GM13977 (cell line): ENCODE data around the gene PTRH1.

Experiments used
- DNase-seq: peaks from one replicate; pipeline ENCODE4 v3.0.0; 2012; ENCODE audit warnings: low spot score
- CTCF ChIP-seq: IDR thresholded peaks from 2 replicates; pipeline ENCODE4 v1.5.1; 2012; ENCODE audit warnings: mild to moderate bottlenecking, control low read depth; ENCODE audit not compliant: insufficient read depth; ENCODE audit errors: extremely low read depth, missing control alignments
- in situ Hi-C: fragments of 300-500 bp; cut with MboI; formaldehyde crosslinking; loops from one replicate; pipeline ENCODE4 v1.12.0; 2022; ENCODE audit warnings: low sequenced_read_pairs, low pct_unique_long_range_greater_than_20kb, mixed read lengths, inconsistent platforms; ENCODE audit not compliant: unreplicated experiment

PTRH1 gene

GRCh38 chr9:127689329-127690000 is 26.0 kb downstream of the PTRH1 start:
- no peak for TF ChIP-seq CTCF
- in situ Hi-C loops = no loop called here
- no peak for DNase-seq

GRCh38 chr9:127686461-127687393 is 28.7 kb downstream of the PTRH1 start:
- in situ Hi-C loops = no loop called here
- DNase-seq = no peak
- TF ChIP-seq CTCF = no peak

- TF ChIP-seq CTCF = no peak
- DNase-seq = no peak
- in situ Hi-C loops = no loop called here
These were observed 30.9 kb downstream of the PTRH1 start for GRCh38 chr9:127684576-127684975.

GRCh38 chr9:127683723-127684122 is 31.7 kb downstream of the PTRH1 start:
- no peak for TF ChIP-seq CTCF
- in situ Hi-C loops = no loop called here
- DNase-seq = no peak

- no peak for TF ChIP-seq CTCF
- in situ Hi-C loops = no loop called here
- DNase-seq = no peak
These were observed 32.9 kb downstream of the PTRH1 start for GRCh38 chr9:127682351-127683136.

GRCh38 chr9:127680846-127681245 is 34.6 kb downstream of the PTRH1 start:
- no peak for TF ChIP-seq CTCF
- in situ Hi-C loops = no loop called here

More at GRCh38 chr9:127680846-127681245, 34.6 kb downstream of the PTRH1 start:
- DNase-seq = no peak
